ENCODE results near the gene DSC3. TPM values are rescaled to one million over a fixed set of nuclear protein-coding genes. Genes with fewer than 3 reads are reported as not detected.

Gene DSC3
- 2.1 and 3.7 TPM in 2 replicates for total RNA-seq (2014; rRNA removed; shearing (Covaris generic))
- polyA plus RNA-seq (2016; fragmentation: Nextera tagmentation; extraction: Ambion mirVana): 0.52 and 0.68 TPM in 2 replicates
- long read RNA-seq: 0 reads

DNA sequence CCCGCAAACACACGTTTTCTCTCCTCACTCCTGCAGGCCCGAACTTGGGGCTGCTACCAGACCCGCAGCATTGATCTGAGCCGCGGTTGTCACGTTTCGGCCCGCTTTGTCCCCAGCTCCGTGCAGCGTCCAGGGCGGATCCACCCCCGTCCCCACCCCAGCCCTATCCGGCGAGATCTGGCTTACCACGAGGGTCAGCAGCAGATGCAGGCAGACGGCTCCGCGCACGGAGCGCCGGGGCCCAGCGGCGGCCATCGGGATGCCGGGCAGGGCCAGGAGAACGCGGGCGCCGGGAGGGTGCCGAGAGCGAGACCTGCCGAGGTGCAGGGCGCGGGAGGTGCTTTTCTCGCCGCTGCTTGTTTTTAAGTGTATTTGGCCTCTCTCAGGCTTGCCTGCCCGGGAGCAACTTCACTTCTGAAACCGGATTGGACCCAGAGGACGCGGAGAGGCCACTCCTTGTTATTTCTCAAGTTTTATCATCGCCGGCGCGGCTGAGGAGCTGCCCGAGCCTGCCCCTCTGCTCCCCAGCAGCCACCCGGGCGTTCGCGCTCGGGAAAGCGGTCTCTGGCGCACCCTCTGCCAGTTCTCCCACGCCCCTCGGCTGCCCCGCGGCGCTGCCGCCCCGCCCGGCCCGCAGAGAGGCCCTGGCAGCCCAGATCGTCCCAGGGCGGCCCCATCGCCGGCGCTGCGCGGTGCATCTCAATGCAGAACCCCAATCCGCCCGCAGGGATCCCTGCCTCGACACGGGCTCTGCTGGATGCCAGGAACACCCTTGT lies at the start of gene DSC3:
Gene DSC3, minus strand, starts transcription at position 337 of the 776 bp plus-strand sequence. Its CDS starts 82 bp downstream, at position 255.
- H3F3A ChIP-seq (replicated peaks; ENCODE audit: low read depth): peaks cover 6% of the 10 kb centered on the region; the same call in 1 of the 2 replicates
- peak within 1 kb of the TSS; percentile 96 for H2AFZ ChIP-seq
- TF ChIP-seq NANOG (IDR thresholded peaks at IDR 0.05; ENCODE audit: borderline replicate concordance) (no peak), POLR2AphosphoS5 (IDR thresholded peaks at IDR 0.05; ENCODE audit: low read depth) (peak; percentile 20; the same call in 1 of the 2 replicates), STAT1 (IDR thresholded peaks at IDR 0.05; ENCODE audit: unreplicated experiment) (no peak), JUNB (IDR thresholded peaks at IDR 0.05; ENCODE audit: unreplicated experiment) (no peak), EZH2 (IDR thresholded peaks at IDR 0.05; ENCODE audit: low read depth, unreplicated experiment) (peak; percentile 38), CREB1 (CRISPR knock-in tag; IDR thresholded peaks at IDR 0.05; ENCODE audit: low read depth) (no peak)
- H4K20me1 ChIP-seq (replicated peaks; ENCODE audit: insufficient read depth): no peaks in the 10 kb centered on the region
- peaks cover 24% of the 10 kb centered on the region for H3K4me1 ChIP-seq (ENCODE audit: insufficient read depth)
- H3K4me2 ChIP-seq: peak within 1 kb of the TSS; percentile 92
- H3K36me3 ChIP-seq (ENCODE audit: insufficient read depth): no peaks in the 10 kb centered on the region
- Mint-ChIP-seq H3K4me3 (peak within 1 kb of the TSS; percentile 88), H3K36me3 (ENCODE audit: low read depth) (no peaks in the 10 kb centered on the region; the same call in 2 of the 3 replicates), H3K9me3 (no peaks in the 10 kb centered on the region; the same call in 2 of the 3 replicates), H3K27me3 (ENCODE audit: insufficient read depth, low read depth, poor library complexity) (peaks cover 47% of the 10 kb centered on the region), H3K4me1 (peaks cover 30% of the 10 kb centered on the region), H3K27ac (peak within 1 kb of the TSS; percentile 55; the same call in 1 of the 2 replicates)
- ATAC-seq: peak; percentile 80
- H3K79me2 ChIP-seq (replicated peaks; ENCODE audit: insufficient read depth): no peaks in the 10 kb centered on the region
- peak; percentile 73 for DNase-seq (ENCODE audit: low spot score)
- peaks cover 73% of the 10 kb centered on the region for H3K27me3 ChIP-seq (ENCODE audit: insufficient read depth)
- H3K9me2 ChIP-seq (ENCODE audit: insufficient read depth): peaks cover 6% of the 10 kb centered on the region; the same call in 1 of the 2 replicates
- H3K27ac ChIP-seq (ENCODE audit: low read depth): no peak within 1 kb of the TSS
- peak within 1 kb of the TSS; percentile 71 for H3K4me3 ChIP-seq

DNA sequence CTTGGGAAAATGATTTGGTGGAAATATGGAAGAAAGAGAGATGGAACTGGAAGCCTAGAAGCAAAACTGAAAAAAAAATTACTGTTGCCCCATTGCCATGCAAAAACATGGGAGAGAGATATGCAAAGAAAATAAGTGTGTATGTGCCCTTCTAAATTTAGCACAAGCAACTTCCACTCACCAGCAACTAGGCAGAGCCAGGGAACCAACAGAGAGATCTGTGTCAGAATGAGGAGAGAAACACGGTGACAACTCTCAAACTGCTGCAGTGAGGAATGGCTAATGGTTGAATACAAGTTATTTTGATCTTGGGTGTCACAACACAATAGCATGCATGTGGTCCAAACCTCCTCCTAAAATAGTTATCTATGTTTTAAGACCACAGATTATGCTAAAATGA lies 48.8 kb upstream of the DSC3 start:
- no peaks in the 10 kb centered on the region for H3K27me3 ChIP-seq (ENCODE audit: insufficient read depth)
- no peaks in the 10 kb centered on the region for H3K9me2 ChIP-seq (ENCODE audit: insufficient read depth)
- no peak overlapping the region for H3K4me3 Mint-ChIP-seq
- H3K27me3 Mint-ChIP-seq (ENCODE audit: insufficient read depth, low read depth, poor library complexity): peaks cover 3% of the 10 kb centered on the region
- no peak overlapping the region for H3K27ac Mint-ChIP-seq
- no peak overlapping the region for H3K4me3 ChIP-seq
- no peaks in the 10 kb centered on the region for H4K20me1 ChIP-seq (replicated peaks; ENCODE audit: insufficient read depth)
- H3F3A ChIP-seq (replicated peaks; ENCODE audit: low read depth): no peaks in the 10 kb centered on the region
- H3K36me3 Mint-ChIP-seq (ENCODE audit: low read depth): peaks cover 42% of the 10 kb centered on the region
- H3K27ac ChIP-seq (ENCODE audit: low read depth): no peak overlapping the region
- no peaks in the 10 kb centered on the region for H3K4me1 ChIP-seq (ENCODE audit: insufficient read depth)
- peaks cover 6% of the 10 kb centered on the region; the same call in 2 of the 3 replicates for H3K4me1 Mint-ChIP-seq
- no peaks in the 10 kb centered on the region; the same call in 2 of the 3 replicates for H3K9me3 Mint-ChIP-seq
- peaks cover 23% of the 10 kb centered on the region for H3K79me2 ChIP-seq (replicated peaks; ENCODE audit: insufficient read depth)
- H3K4me2 ChIP-seq: no peak overlapping the region
- peaks cover 18% of the 10 kb centered on the region; the same call in 1 of the 2 replicates for H3K36me3 ChIP-seq (ENCODE audit: insufficient read depth)
- H2AFZ ChIP-seq: no peak overlapping the region
- ATAC-seq (no peak), DNase-seq (ENCODE audit: low spot score) (no peak)
- TF ChIP-seq ZNF331 (CRISPR knock-in tag; IDR thresholded peaks at IDR 0.05; ENCODE audit: low read depth) (no peak), EZH2 (IDR thresholded peaks at IDR 0.05; ENCODE audit: low read depth, unreplicated experiment) (no peak), POLR2AphosphoS5 (IDR thresholded peaks at IDR 0.05; ENCODE audit: low read depth) (no peak), EZH2phosphoT487 (IDR thresholded peaks at IDR 0.05; ENCODE audit: unreplicated experiment) (no peak), ZNF462 (CRISPR knock-in tag; IDR thresholded peaks at IDR 0.05) (no peak), STAT1 (IDR thresholded peaks at IDR 0.05; ENCODE audit: unreplicated experiment) (no peak)
- TF ChIP-seq, protein P1, sequence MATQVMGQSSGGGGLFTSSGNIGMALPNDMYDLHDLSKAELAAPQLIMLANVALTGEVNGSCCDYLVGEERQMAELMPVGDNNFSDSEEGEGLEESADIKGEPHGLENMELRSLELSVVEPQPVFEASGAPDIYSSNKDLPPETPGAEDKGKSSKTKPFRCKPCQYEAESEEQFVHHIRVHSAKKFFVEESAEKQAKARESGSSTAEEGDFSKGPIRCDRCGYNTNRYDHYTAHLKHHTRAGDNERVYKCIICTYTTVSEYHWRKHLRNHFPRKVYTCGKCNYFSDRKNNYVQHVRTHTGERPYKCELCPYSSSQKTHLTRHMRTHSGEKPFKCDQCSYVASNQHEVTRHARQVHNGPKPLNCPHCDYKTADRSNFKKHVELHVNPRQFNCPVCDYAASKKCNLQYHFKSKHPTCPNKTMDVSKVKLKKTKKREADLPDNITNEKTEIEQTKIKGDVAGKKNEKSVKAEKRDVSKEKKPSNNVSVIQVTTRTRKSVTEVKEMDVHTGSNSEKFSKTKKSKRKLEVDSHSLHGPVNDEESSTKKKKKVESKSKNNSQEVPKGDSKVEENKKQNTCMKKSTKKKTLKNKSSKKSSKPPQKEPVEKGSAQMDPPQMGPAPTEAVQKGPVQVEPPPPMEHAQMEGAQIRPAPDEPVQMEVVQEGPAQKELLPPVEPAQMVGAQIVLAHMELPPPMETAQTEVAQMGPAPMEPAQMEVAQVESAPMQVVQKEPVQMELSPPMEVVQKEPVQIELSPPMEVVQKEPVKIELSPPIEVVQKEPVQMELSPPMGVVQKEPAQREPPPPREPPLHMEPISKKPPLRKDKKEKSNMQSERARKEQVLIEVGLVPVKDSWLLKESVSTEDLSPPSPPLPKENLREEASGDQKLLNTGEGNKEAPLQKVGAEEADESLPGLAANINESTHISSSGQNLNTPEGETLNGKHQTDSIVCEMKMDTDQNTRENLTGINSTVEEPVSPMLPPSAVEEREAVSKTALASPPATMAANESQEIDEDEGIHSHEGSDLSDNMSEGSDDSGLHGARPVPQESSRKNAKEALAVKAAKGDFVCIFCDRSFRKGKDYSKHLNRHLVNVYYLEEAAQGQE (IDR thresholded peaks at IDR 0.05; ENCODE audit: unreplicated experiment): no peak

Measured in GM23338 (cell line).